GM19395 (cell line): ENCODE measurements around the gene EXOSC1.
A peak's percentile ranks its signal among the peaks of the same experiment; 100 is the strongest.
"Not testable (repeated sequence)": the region's sequence is repeated elsewhere in the genome, so short reads cannot be mapped to it uniquely, and the experiment has no call there.

Source experiments
- ATAC-seq: cut with Tn5 transposase; IDR thresholded peaks from one replicate; pipeline ENCODE4 v1.9.1; 2021; ENCODE audit warnings: mild to moderate bottlenecking, moderate library complexity; ENCODE audit not compliant: unreplicated experiment

Gene EXOSC1

GRCh38 chr10:97445722-97446639 lies at the start of gene EXOSC1, which contains the start of gene ZDHHC16:
Gene EXOSC1, minus strand, starts transcription at chr10:97446006. Its CDS starts 21 bp downstream, at chr10:97445985.
Gene ZDHHC16, plus strand, starts transcription at chr10:97446175. Its CDS starts 5,501 bp downstream, at chr10:97451676.
- ATAC-seq = peak; percentile 94

- ATAC-seq = no peak
Observed at GRCh38 chr10:97494863-97495506, 49.2 kb upstream of the EXOSC1 start.

DNA sequence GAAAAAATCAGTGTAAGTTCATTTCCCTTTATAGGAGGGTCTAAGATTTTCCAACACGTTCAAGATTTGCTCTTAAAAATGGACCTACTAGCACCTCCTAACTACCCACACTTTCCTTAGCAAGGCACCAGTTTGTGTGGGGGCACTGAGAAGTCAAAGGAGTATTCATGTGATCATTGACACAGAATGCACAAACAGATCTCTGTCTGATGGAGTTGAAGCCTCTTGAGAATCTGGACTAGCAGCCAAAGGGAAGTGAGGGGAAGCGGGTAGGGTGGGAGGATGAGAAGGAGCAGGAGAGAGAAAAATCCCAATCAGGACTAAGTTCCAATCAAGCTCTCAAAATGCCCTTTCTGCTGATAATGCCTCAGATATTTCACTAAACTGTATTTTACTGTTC lies 48.3 kb upstream of the EXOSC1 start:
- no peak for ATAC-seq

DNA sequence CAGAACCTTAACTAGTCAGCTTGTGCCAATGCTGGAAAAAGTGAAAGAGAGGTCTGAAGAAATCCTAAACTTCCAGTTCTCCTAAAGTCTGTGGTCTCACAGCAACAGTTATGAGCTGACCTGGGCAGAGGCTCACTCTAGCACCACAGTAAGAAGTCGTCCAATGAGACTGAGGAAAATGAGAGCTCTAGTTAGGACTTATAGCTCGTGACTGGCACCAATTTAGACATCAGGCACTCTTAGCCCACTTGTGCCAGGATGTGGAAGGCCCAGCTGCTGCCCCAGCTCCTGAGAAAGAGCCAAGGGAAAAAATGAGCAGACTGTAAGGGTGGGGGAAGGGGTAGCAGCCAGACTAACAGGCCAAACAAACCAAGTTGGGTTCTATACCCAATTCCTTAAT lies 44.8 kb upstream of the EXOSC1 start:
- no peak for ATAC-seq

- no peak for ATAC-seq
Observed at GRCh38 chr10:97485647-97486281, 40.0 kb upstream of the EXOSC1 start.

- no peak for ATAC-seq
Observed at GRCh38 chr10:97483921-97484320, 38.1 kb upstream of the EXOSC1 start.

DNA sequence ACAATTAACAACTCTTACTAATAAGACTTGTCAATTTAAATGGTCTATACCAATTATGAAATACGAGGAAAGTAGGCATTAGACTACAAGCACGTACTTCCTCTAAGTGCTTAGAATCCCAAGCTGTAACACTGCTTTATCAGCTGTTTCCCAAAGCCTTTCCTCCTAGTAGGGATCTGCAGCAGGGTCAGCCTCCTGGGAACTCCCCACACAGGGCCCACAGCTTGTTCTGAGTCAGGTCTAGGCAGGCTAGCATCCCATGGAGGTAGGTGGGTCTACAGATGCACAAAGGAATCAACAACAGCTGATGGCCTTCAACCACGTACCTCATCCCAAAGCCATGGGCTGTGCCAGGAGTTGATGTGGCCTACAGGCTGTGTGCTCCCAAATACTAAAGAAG lies 37.7 kb upstream of the EXOSC1 start:
- ATAC-seq = no peak

DNA sequence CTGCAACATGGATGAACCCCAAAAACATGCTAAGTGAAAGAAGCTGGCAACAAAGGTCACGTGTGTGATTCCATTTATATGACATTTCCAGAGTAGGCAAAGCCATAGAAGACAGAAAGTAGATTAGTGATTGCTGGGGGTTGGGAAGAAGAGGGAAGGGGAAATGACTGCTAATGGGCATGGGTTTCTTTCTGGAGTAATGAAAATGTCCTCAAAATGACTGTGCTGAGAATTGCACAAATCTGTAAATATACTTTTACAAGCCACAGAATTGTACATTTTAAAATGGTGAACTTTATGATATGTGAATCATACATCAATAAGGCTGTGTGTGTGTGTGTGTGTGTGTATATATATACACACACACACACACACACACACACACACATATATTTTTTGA lies 36.6 kb upstream of the EXOSC1 start:
- no peak for ATAC-seq

DNA sequence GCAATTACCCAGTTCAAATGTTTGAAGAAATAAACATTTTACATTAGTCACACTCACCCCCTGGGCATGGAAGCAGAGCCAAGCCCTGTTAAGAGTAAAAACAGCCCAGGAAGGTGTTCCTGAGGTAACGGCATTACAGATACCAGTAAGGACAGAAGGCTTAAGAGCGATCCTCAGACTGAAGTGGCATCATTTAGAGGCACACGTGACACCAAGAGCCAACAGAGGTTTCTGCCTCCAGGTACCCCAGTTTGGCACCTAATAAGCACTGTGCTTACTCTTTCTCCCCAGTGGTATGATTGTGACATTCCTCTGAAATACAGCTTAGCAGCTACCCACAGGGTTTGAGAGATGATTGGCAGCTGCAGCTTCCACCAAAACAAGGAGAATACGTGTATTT lies 35.3 kb upstream of the EXOSC1 start:
- no peak for ATAC-seq

- ATAC-seq = no peak
Observed at GRCh38 chr10:97479939-97480338, 34.1 kb upstream of the EXOSC1 start.

DNA sequence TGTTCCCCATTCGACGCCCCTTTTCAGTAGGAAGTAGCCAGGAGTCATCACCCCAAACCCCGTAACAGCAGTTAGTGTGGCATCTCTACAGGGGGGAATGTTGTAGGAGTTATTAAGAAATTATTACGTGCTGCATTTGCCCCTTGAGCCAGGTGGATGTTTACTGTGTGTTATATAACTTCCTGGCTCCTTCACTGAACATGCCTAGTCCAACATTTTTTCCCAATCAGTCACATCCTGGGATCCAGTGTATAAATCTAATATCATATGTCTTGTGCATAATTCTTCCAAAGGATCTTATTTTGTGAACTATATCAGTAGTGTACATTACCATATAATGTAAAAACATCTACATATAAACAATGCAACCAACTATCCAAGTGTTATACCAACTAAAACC lies 33.6 kb upstream of the EXOSC1 start:
- ATAC-seq = not testable (repeated sequence)

GRCh38 chr10:97475936-97476594 lies 30.3 kb upstream of the EXOSC1 start:
- no peak for ATAC-seq

DNA sequence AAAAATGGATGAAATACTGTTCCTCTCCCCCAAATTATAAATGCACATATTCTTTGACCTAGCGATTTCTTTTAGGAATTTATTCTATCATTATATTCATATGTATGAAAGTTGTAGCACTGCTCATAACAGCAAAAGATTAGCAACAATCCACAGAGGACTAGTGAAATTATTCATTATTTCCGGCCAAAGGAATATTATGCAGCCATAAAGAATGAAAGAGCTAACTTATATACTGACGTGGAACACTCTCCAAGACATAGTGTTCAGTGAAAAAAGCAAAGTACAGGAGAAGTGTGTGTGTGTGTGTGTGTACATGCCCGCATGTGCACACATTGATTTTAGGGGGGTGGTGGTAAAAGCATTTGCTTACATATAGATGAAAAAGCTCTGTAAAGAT lies 29.1 kb upstream of the EXOSC1 start:
- ATAC-seq = no peak

DNA sequence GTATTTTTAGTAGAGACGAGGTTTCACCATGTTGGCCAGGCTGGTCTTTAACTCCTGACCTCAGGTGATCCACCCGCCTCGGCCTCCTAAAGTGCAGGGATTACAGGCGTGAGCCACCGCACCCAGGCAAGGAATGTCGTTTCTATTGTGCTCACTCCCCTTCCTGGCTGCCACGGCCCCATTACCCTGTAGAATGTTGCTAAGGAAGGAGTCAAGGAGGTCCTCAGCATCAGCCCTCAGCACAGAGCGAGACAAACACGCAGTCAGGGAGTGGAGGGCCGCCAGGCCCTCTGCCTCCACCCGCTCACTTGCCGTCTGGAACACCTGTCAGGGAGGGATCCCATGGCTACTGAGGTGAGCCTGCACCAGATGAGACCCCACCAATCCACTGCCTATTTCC lies 23.0 kb upstream of the EXOSC1 start:
- ATAC-seq = not testable (repeated sequence)

DNA sequence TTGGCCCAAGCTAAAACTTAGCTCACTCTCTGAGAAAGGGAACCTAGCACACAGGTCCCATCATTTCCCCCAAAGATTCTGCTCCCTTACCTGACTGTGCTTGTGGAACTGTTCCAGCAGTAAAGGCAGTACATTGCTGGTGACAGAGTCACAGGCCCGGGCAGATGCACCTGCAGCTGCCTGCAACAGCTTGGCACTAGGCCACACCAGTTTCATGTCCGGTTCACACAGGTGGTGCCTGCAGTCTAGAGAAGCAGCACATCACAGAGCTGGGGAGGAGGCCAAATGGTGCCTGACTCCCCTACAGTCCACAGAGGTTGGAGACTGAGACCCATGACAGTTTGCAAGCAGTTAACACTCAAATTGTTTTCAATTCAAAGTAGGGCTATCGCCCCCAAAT lies 22.4 kb upstream of the EXOSC1 start:
- ATAC-seq = no peak

- ATAC-seq = no peak
Observed at GRCh38 chr10:97466755-97467154, 20.9 kb upstream of the EXOSC1 start.

GRCh38 chr10:97465982-97466381 lies 20.2 kb upstream of the EXOSC1 start:
- no peak for ATAC-seq

DNA sequence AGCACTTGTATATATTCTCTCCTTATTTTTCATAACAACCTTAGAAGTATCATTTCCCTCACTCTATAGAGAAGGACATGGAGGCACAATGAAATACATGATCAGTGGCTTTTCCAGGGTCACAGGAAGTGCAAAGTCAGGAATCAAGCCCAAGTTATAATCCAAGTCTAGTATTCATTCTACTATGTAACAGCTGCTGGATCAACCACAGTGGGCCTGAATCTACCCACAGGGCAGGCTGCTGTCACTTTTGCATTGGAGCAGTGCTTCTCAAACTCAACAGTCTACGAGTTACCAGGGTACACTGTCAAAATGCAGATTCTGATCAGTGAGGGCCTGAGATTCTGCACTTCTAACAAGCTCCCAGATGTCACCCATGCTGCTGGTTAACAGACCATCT lies 18.4 kb upstream of the EXOSC1 start:
- no peak for ATAC-seq

- ATAC-seq = no peak
Observed at GRCh38 chr10:97463363-97464132, 17.7 kb upstream of the EXOSC1 start.

DNA sequence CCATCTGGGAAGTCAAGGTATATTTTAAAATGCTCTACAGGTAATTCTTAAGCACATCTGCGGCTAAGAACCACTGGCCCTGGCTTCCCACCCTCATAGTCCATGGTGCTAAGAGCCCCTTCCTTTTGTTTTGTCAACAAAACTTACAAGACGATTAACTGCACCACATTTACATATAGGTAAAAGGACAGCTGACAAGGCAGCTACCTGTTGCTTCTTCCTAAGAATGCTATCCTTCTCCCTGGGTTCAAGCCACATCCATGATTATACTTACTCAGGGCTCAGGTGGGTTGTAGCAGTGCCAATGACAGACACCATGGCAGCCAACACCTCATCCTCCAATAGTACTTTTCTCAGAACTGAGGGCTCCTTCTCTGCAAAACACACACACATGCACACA lies 16.5 kb upstream of the EXOSC1 start:
- ATAC-seq = no peak
